Panc1 (cell line): ENCODE results near the gene LTBP3. TPM values are rescaled to one million over a fixed set of nuclear protein-coding genes. Genes with fewer than 3 reads are reported as not detected.
A peak's percentile ranks its signal among the peaks of the same experiment; 100 is the strongest.

Experiments
- ATAC-seq: fragments of 200-7000 bp; cut with Tn5 transposase; 2 replicates; pipeline ENCODE4 v1.9.1; 2020; ENCODE audit warnings: mild to moderate bottlenecking, moderate library complexity
- BruUV-seq: library from RNA; stranded (reverse); fragments of 400-500 nt; replicated peaks from 2 replicates; lab custom pipeline; 2021; lab: Mats Ljungman, UMichigan
- CTCF ChIA-PET: fragments of 300-600 bp; sonication (Branson Sonifier 250); formaldehyde crosslinking; loops from one replicate; lab custom pipeline; 2022; ENCODE audit warnings: antibody characterized with exemption; lab: Charles Lee
- POLR2A ChIA-PET: fragments of 300-600 bp; sonication (Branson Sonifier 250); formaldehyde crosslinking; loops from one replicate; lab custom pipeline; 2022; ENCODE audit warnings: antibody characterized with exemption; lab: Charles Lee
- DNase-seq: peaks from one replicate; pipeline ENCODE4 v3.0.0-alpha.2; 2010; ENCODE audit warnings: low read depth, low spot score
- H3K27ac ChIP-seq: 2 replicates; pipeline ENCODE4 v1.5.1; 2011; ENCODE audit warnings: mild to moderate bottlenecking, low read length, inconsistent platforms
- H3K27me3 ChIP-seq: fragments of 200-500 bp; sonication (Bioruptor generic); 2 replicates; pipeline ENCODE4 v1.6.0; 2014; ENCODE audit warnings: low read length, inconsistent platforms; ENCODE audit not compliant: control insufficient read depth, insufficient read depth
- H3K36me3 ChIP-seq: fragments of 200-500 bp; sonication (Bioruptor generic); 2 replicates; pipeline ENCODE4 v1.5.1; 2014; ENCODE audit warnings: inconsistent platforms, mild to moderate bottlenecking, low read length, moderate library complexity; ENCODE audit not compliant: control insufficient read depth, insufficient read depth
- H3K4me1 ChIP-seq: 2 replicates; pipeline ENCODE4 v1.5.1; 2011; ENCODE audit warnings: inconsistent platforms, mild to moderate bottlenecking, low read length, moderate library complexity; ENCODE audit not compliant: control insufficient read depth, insufficient read depth
- H3K4me3 ChIP-seq, 2 experiments: 2 replicates each; pipeline ENCODE4 v1.5.1; 2011 to 2012; ENCODE audit warnings: low read depth in 2 of 2, low read length in 2 of 2, mild to moderate bottlenecking in 2 of 2, inconsistent platforms in 1 of 2, moderate library complexity in 1 of 2
- H3K9me3 ChIP-seq: fragments of 200-500 bp; sonication (Bioruptor generic); 2 replicates; pipeline ENCODE4 v1.5.1; 2014; ENCODE audit warnings: low read depth, mild to moderate bottlenecking, inconsistent platforms, low read length, moderate library complexity; ENCODE audit not compliant: control insufficient read depth, insufficient read depth
- POLR2AphosphoS5 ChIP-seq: IDR thresholded peaks from 2 replicates; pipeline ENCODE4 v1.6.1; 2012; ENCODE audit warnings: mild to moderate bottlenecking, low read depth, low read length, moderate library complexity
- SIN3A ChIP-seq: IDR thresholded peaks from 2 replicates; pipeline ENCODE4 v1.6.1; 2012; ENCODE audit warnings: low read depth, mild to moderate bottlenecking, low read length, moderate library complexity, borderline replicate concordance; ENCODE audit not compliant: insufficient read depth
- TCF7L2 ChIP-seq: IDR thresholded peaks from 2 replicates; pipeline ENCODE4 v1.6.1; 2011; ENCODE audit warnings: mild to moderate bottlenecking, low read depth, low read length, inconsistent platforms
- in situ Hi-C: cut with HindIII; loops from 2 replicates; pipeline ENCODE4 v1.10.0; 2016; ENCODE audit warnings: low sequenced_read_pairs, low pct_unique_long_range_greater_than_20kb
- intact Hi-C: fragments of 100-400 bp; cut with micrococcal nuclease; formaldehyde crosslinking; loops from one replicate; pipeline ENCODE4 v1.10.0; 2022; ENCODE audit not compliant: unreplicated experiment
- total RNA-seq: library from RNA; stranded (reverse); gene quantifications from one replicate; pipeline ENCODE4 v1.2.1, GENCODE V29; 2021; ENCODE audit not compliant: unreplicated experiment
- TF ChIP-seq, protein P1 (sequence below), 2 experiments: IDR thresholded peaks; 2 replicates each; pipeline ENCODE4 v1.6.1; 2011 to 2012; ENCODE audit warnings: low read depth in 2 of 2, control low read depth in 1 of 2, low read length in 1 of 2, mild to moderate bottlenecking in 1 of 2, moderate library complexity in 1 of 2; ENCODE audit not compliant: insufficient read depth in 1 of 2
- TF ChIP-seq, protein P2 (sequence below): fragments of 450-650 bp; IDR thresholded peaks from 2 replicates; pipeline ENCODE4 v1.5.1; 2017; ENCODE audit warnings: mild to moderate bottlenecking

Gene LTBP3
- total RNA-seq, 1 experiment from 2014 or later, result 133 TPM

DNA sequence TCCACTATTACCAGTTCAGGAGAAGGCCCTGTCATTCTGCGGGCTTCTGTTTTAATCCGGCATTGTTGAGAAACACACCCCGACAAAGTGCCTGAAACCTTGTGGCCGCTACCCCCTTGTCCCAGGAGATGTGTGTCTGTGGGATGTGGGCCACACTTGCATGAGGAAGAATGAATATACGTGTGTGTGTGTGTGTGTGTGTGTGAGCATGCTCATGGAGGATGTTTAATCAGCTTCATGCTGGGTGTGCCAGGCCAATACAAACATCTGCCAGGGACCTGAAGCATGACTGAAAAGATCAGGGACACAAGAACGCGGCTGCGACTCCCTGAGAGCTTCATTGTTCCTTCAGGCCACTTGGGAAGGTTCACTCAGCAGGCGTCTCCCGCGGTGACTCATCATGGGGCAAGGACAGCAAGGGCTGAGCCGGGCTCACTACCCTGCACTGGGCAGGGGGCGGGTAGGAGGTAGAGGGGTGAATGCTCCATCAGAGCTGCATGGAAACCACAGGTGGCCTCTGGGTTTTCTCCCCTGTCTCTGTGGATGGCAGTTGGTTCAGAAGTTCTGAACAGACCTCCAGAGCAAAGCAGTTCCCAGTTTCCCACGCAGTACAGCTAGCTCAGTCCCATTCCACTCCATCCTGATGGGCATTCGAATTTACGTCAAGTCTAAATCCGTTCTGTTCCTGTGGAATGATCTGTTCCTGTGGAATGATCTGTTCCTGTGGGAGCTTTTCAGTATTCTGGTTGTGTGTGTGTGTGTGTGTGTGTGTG is 66.4 kb downstream of the LTBP3 start:
- TF ChIP-seq TCF7L2, result no peak
- peak; percentile 30; the same call in 1 of the 2 replicates for TF ChIP-seq POLR2AphosphoS5
- no peak for TF ChIP-seq SIN3A
- TF ChIP-seq, protein P1, sequence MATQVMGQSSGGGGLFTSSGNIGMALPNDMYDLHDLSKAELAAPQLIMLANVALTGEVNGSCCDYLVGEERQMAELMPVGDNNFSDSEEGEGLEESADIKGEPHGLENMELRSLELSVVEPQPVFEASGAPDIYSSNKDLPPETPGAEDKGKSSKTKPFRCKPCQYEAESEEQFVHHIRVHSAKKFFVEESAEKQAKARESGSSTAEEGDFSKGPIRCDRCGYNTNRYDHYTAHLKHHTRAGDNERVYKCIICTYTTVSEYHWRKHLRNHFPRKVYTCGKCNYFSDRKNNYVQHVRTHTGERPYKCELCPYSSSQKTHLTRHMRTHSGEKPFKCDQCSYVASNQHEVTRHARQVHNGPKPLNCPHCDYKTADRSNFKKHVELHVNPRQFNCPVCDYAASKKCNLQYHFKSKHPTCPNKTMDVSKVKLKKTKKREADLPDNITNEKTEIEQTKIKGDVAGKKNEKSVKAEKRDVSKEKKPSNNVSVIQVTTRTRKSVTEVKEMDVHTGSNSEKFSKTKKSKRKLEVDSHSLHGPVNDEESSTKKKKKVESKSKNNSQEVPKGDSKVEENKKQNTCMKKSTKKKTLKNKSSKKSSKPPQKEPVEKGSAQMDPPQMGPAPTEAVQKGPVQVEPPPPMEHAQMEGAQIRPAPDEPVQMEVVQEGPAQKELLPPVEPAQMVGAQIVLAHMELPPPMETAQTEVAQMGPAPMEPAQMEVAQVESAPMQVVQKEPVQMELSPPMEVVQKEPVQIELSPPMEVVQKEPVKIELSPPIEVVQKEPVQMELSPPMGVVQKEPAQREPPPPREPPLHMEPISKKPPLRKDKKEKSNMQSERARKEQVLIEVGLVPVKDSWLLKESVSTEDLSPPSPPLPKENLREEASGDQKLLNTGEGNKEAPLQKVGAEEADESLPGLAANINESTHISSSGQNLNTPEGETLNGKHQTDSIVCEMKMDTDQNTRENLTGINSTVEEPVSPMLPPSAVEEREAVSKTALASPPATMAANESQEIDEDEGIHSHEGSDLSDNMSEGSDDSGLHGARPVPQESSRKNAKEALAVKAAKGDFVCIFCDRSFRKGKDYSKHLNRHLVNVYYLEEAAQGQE (IDR thresholded peaks at IDR 0.05; ENCODE audit: insufficient read depth in 1 of 2, low read depth in 2 of 2, low read length in 1 of 2), result no peak
- TF ChIP-seq, protein P2, sequence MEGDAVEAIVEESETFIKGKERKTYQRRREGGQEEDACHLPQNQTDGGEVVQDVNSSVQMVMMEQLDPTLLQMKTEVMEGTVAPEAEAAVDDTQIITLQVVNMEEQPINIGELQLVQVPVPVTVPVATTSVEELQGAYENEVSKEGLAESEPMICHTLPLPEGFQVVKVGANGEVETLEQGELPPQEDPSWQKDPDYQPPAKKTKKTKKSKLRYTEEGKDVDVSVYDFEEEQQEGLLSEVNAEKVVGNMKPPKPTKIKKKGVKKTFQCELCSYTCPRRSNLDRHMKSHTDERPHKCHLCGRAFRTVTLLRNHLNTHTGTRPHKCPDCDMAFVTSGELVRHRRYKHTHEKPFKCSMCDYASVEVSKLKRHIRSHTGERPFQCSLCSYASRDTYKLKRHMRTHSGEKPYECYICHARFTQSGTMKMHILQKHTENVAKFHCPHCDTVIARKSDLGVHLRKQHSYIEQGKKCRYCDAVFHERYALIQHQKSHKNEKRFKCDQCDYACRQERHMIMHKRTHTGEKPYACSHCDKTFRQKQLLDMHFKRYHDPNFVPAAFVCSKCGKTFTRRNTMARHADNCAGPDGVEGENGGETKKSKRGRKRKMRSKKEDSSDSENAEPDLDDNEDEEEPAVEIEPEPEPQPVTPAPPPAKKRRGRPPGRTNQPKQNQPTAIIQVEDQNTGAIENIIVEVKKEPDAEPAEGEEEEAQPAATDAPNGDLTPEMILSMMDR, result no peak
- no TSS peak for BruUV-seq

DNA sequence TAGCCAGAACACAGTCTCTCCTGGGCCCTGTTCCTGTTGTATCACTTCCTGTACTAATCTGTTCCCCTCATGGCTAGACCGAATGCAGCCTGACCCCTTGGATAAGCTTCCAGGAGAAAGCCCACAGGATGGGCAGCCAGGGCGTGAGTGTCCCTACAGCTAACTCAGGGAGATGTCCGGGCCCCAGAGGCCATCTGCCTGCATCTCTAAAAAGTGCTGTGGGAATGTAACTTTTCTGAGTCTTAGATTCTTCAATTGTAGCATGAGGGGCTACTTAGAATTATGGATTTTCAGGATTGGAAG is 67.0 kb downstream of the LTBP3 start:
- intact Hi-C loops (no loop called here), in situ Hi-C loops (no loop called here)
- ChIA-PET POLR2A (interaction anchor here (1.0 to 8.5 kb wide), 7 partner anchors 7 to 70 kb away, joined by 4 to 250 read pairs (median 19); partner anchors contain the start of gene MALAT1), CTCF (interaction anchor here (1.2 kb wide), 1 partner anchor 12 kb away, joined by 9 read pairs; no protein-coding TSS in a partner anchor)
- no TSS peak for BruUV-seq
- ATAC-seq, result no peak
- peaks cover 89% of the 10 kb centered on the region for H3K4me1 ChIP-seq
- no peak overlapping the region for H3K4me3 ChIP-seq
- no peaks in the 10 kb centered on the region for H3K27me3 ChIP-seq
- H3K9me3 ChIP-seq, result no peaks in the 10 kb centered on the region
- H3K36me3 ChIP-seq, result no peaks in the 10 kb centered on the region
- TF ChIP-seq, protein P2, result no peak
- TF ChIP-seq POLR2AphosphoS5 (no peak), SIN3A (no peak)
- TF ChIP-seq, protein P1 (IDR thresholded peaks at IDR 0.05; ENCODE audit: insufficient read depth in 1 of 2, low read depth in 2 of 2, low read length in 1 of 2), result no peak
- DNase-seq, result no peak
- peak overlapping the region; percentile 100 for H3K27ac ChIP-seq

More for the DNA sequence above, 66.4 kb downstream of the LTBP3 start:
- POLR2A ChIA-PET, result interaction anchor here (0.6 to 8.5 kb wide), 10 partner anchors 6 to 888 kb away, joined by 4 to 250 read pairs (median 12); partner anchors contain the start of genes MALAT1 and NEAT1
- Histone ChIP-seq H3K4me1 (peaks cover 89% of the 10 kb centered on the region), H3K36me3 (no peaks in the 10 kb centered on the region), H3K27me3 (no peaks in the 10 kb centered on the region), H3K9me3 (no peaks in the 10 kb centered on the region), H3K27ac (peak overlapping the region; percentile 100), H3K4me3 (no peak overlapping the region)
- CTCF ChIA-PET, result interaction anchor here (0.8 to 1.2 kb wide), 2 partner anchors 12 to 20 kb away, joined by 5 to 9 read pairs; no protein-coding TSS in a partner anchor
- DNase-seq (no peak), ATAC-seq (peak; percentile 43)
- in situ Hi-C loops, result no loop called here
- intact Hi-C loops, result no loop called here
